ENCODE data around the gene IMMP1L.

The IMMP1L gene

GRCh38 chr11:31414338-31414737, 95.1 kb downstream of the IMMP1L start:
- TF ChIP-seq CTCF (IDR thresholded peaks at IDR 0.05; ENCODE audit: insufficient read depth, low read length, poor library complexity, severe bottlenecking): no peak
- no peaks in the 10 kb centered on the region for H3K27me3 ChIP-seq (replicated peaks; ENCODE audit: control insufficient read depth, insufficient read depth, low read length)
- 0 out of 2 replicates have a peak, but pooled peaks cover 2% of the 10 kb centered on the region for H3K36me3 ChIP-seq (ENCODE audit: control insufficient read depth, insufficient read depth, low read length)
- H3K4me3 ChIP-seq (replicated peaks; ENCODE audit: low read depth, low read length): no peak overlapping the region
- no peak for DNase-seq (ENCODE audit: extremely low read depth, insufficient read length)

- Histone ChIP-seq H3K4me3 (replicated peaks; ENCODE audit: low read depth, low read length) (no peak overlapping the region), H3K36me3 (ENCODE audit: control insufficient read depth, insufficient read depth, low read length) (0 out of 2 replicates have a peak, but pooled peaks cover 2% of the 10 kb centered on the region), H3K27me3 (replicated peaks; ENCODE audit: control insufficient read depth, insufficient read depth, low read length) (no peaks in the 10 kb centered on the region)
- no peak for DNase-seq (ENCODE audit: extremely low read depth, insufficient read length)
- TF ChIP-seq CTCF (IDR thresholded peaks at IDR 0.05; ENCODE audit: insufficient read depth, low read length, poor library complexity, severe bottlenecking): no peak
These were observed 96.5 kb downstream of the IMMP1L start for GRCh38 chr11:31412946-31413345.

DNA sequence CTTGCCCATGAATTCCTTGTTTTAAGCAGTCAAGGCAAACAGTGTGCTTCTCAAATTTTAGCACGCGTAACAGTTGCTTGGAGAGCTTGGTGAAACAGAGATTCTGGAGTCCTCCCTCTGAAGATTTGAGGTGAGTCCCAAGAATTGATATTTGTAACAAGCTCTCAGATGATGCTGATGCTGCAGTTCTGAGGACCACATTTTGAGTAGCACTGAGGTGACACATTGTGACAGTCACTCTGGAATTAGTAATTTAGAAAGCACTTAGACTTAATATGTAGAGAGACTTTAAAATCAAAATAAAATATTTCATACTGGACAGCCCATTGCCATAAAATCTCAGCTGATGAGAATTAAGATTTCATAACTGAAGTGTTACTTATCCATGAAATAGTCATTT, 101.2 kb downstream of the IMMP1L start:
- TF ChIP-seq CTCF (IDR thresholded peaks at IDR 0.05; ENCODE audit: insufficient read depth, low read length, poor library complexity, severe bottlenecking): no peak
- no peaks in the 10 kb centered on the region for H3K36me3 ChIP-seq (ENCODE audit: control insufficient read depth, insufficient read depth, low read length)
- H3K27me3 ChIP-seq (replicated peaks; ENCODE audit: control insufficient read depth, insufficient read depth, low read length): no peaks in the 10 kb centered on the region
- DNase-seq (ENCODE audit: extremely low read depth, insufficient read length): no peak
- no peak overlapping the region for H3K4me3 ChIP-seq (replicated peaks; ENCODE audit: low read depth, low read length)

DNA sequence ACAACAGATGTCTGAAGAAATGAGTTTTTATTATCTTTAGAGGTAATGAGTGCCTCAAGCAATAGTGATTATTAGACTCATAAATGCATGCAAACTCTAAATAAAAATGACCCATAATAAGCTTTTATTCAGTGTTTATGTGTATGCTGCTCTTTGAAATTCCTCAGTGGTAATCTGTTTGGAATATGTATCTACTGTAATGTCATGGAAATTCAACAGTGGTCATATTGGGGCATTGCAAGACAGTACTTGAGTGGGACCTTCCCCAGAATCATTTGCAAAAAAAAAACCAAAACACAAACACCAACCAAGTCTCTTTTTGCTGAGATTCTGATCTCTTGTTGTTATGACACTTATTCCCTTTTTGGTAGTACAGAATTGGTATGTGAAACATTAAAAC, 104.8 kb downstream of the IMMP1L start:
- Histone ChIP-seq H3K27me3 (replicated peaks; ENCODE audit: control insufficient read depth, insufficient read depth, low read length) (no peaks in the 10 kb centered on the region), H3K36me3 (ENCODE audit: control insufficient read depth, insufficient read depth, low read length) (no peaks in the 10 kb centered on the region), H3K4me3 (replicated peaks; ENCODE audit: low read depth, low read length) (no peak overlapping the region)
- no peak for DNase-seq (ENCODE audit: extremely low read depth, insufficient read length)
- no peak for TF ChIP-seq CTCF (IDR thresholded peaks at IDR 0.05; ENCODE audit: insufficient read depth, low read length, poor library complexity, severe bottlenecking)

GRCh38 chr11:31397239-31397834, 112.1 kb downstream of the IMMP1L start:
- peak; percentile 59 for TF ChIP-seq CTCF (IDR thresholded peaks at IDR 0.05; ENCODE audit: insufficient read depth, low read length, poor library complexity, severe bottlenecking)
- Histone ChIP-seq H3K36me3 (ENCODE audit: control insufficient read depth, insufficient read depth, low read length) (no peaks in the 10 kb centered on the region), H3K27me3 (replicated peaks; ENCODE audit: control insufficient read depth, insufficient read depth, low read length) (no peaks in the 10 kb centered on the region), H3K4me3 (replicated peaks; ENCODE audit: low read depth, low read length) (no peak overlapping the region)
- DNase-seq (ENCODE audit: extremely low read depth, insufficient read length): no peak

- DNase-seq (ENCODE audit: extremely low read depth, insufficient read length): no peak
- no peak for TF ChIP-seq CTCF (IDR thresholded peaks at IDR 0.05; ENCODE audit: insufficient read depth, low read length, poor library complexity, severe bottlenecking)
- H3K27me3 ChIP-seq (replicated peaks; ENCODE audit: control insufficient read depth, insufficient read depth, low read length): no peaks in the 10 kb centered on the region
- no peak overlapping the region for H3K4me3 ChIP-seq (replicated peaks; ENCODE audit: low read depth, low read length)
- no peaks in the 10 kb centered on the region; the same call in 1 of the 2 replicates for H3K36me3 ChIP-seq (ENCODE audit: control insufficient read depth, insufficient read depth, low read length)
These were observed 122.0 kb downstream of the IMMP1L start for GRCh38 chr11:31387379-31387778.

All from GM06990 (cell line).